GM12878 (cell line): ENCODE measurements around the gene CTNNBIP1.

ENCODE experiments used
- BRCA1 ChIP-seq: IDR thresholded peaks from 2 replicates; pipeline ENCODE4 v1.6.1; 2011; ENCODE audit warnings: low read depth, low read length, improper control_type of control experiment
- CEBPB ChIP-seq, 2 experiments: fragments of 150-350 bp in 1 of 2; IDR thresholded peaks; 2 replicates each; pipeline ENCODE4 v1.6.1; 2012 to 2014; ENCODE audit warnings: low read depth in 2 of 2, low read length in 2 of 2, borderline replicate concordance in 1 of 2, inconsistent platforms in 1 of 2
- KDM1A ChIP-seq: fragments of 200-600 bp; sonication (generic); IDR thresholded peaks from 2 replicates; pipeline ENCODE4 v1.6.1; 2016; ENCODE audit warnings: borderline replicate concordance
- STAT1 ChIP-seq: fragments of 450-650 bp; conservative IDR thresholded peaks from 2 replicates; pipeline ENCODE4 v1.6.1; 2014; ENCODE audit warnings: antibody characterized with exemption, mild to moderate bottlenecking
- SUZ12 ChIP-seq: fragments of 200-600 bp; sonication (generic); IDR thresholded peaks from one replicate; pipeline ENCODE4 v1.6.1; 2018; ENCODE audit warnings: antibody characterized with exemption, mild to moderate bottlenecking; ENCODE audit not compliant: unreplicated experiment
- TAF1 ChIP-seq: IDR thresholded peaks from 2 replicates; pipeline ENCODE4 v1.6.1; 2011; ENCODE audit warnings: mild to moderate bottlenecking, low read depth, low read length, borderline replicate concordance
- TF ChIP-seq, protein P1 (sequence below): IDR thresholded peaks from 2 replicates; pipeline ENCODE4 v1.6.1; 2012; ENCODE audit warnings: low read depth, low read length, improper control_type of control experiment
- TF ChIP-seq, protein P2 (sequence below): IDR thresholded peaks from 2 replicates; pipeline ENCODE4 v1.6.1; 2011; ENCODE audit warnings: low read depth, low read length, improper control_type of control experiment, borderline replicate concordance
- TF ChIP-seq, protein P3 (sequence below): fragments of 450-650 bp; IDR thresholded peaks from 2 replicates; pipeline ENCODE4 v1.6.1; 2014; ENCODE audit warnings: mild to moderate bottlenecking

DNA sequence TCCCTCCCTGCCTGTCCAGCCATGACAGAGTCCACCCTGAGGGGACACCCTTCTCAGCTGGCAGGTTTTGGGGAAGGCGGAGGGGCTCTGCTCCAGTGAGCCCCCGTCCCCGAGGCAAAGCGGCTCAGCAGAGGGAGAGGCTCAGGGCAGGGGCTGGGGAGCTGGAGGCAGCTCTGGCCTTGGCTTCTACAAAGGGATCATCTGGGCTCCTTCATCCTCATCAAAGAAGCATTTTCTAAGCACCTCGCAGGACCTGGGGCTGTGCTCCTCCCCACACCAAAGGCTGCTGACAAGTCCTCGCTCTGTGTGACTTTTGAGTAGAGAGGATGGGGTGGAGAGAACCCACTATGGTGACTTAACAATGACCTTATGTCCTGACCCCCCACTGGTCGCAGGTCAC lies 65.3 kb downstream of the CTNNBIP1 start:
- no peak for TF ChIP-seq CEBPB (IDR thresholded peaks at IDR 0.05; ENCODE audit: borderline replicate concordance in 1 of 2, low read depth in 2 of 2, low read length in 2 of 2)
- TF ChIP-seq, protein P1, sequence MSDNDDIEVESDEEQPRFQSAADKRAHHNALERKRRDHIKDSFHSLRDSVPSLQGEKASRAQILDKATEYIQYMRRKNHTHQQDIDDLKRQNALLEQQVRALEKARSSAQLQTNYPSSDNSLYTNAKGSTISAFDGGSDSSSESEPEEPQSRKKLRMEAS: no peak
- TF ChIP-seq STAT1: no peak
- TF ChIP-seq BRCA1: no peak
- TF ChIP-seq TAF1: no peak
- TF ChIP-seq SUZ12: no peak
- TF ChIP-seq KDM1A: no peak
- TF ChIP-seq, protein P2, sequence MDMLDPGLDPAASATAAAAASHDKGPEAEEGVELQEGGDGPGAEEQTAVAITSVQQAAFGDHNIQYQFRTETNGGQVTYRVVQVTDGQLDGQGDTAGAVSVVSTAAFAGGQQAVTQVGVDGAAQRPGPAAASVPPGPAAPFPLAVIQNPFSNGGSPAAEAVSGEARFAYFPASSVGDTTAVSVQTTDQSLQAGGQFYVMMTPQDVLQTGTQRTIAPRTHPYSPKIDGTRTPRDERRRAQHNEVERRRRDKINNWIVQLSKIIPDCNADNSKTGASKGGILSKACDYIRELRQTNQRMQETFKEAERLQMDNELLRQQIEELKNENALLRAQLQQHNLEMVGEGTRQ: no peak
- TF ChIP-seq, protein P3, sequence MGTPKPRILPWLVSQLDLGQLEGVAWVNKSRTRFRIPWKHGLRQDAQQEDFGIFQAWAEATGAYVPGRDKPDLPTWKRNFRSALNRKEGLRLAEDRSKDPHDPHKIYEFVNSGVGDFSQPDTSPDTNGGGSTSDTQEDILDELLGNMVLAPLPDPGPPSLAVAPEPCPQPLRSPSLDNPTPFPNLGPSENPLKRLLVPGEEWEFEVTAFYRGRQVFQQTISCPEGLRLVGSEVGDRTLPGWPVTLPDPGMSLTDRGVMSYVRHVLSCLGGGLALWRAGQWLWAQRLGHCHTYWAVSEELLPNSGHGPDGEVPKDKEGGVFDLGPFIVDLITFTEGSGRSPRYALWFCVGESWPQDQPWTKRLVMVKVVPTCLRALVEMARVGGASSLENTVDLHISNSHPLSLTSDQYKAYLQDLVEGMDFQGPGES: no peak
